IMR-90 (cell line): ENCODE results near the gene MAZ. TPM values are rescaled to one million over a fixed set of nuclear protein-coding genes. Genes with fewer than 3 reads are reported as not detected.

Experiments
- ATAC-seq: fragments of 200-7000 bp; cut with Tn5 transposase; 2 replicates; pipeline ENCODE4 v1.9.1; 2020; ENCODE audit warnings: low read depth, mild to moderate bottlenecking, moderate library complexity
- BruUV-seq: library from RNA; stranded (reverse); fragments of 400-500 nt; replicated peaks from 2 replicates; lab custom pipeline; 2021; lab: Mats Ljungman, UMichigan
- CTCF ChIA-PET: fragments of 300-600 bp; formaldehyde crosslinking; extraction: SDS; loops from one replicate; lab custom pipeline; 2021; ENCODE audit warnings: antibody characterized with exemption; lab: Yijun Ruan, JAX
- POLR2A ChIA-PET: fragments of 300-600 bp; sonication (Branson Sonifier 250); formaldehyde crosslinking; loops from one replicate; lab custom pipeline; 2022; ENCODE audit warnings: antibody characterized with exemption; ENCODE audit not compliant: unreplicated experiment; lab: Charles Lee
- DNase-seq: peaks from one replicate; pipeline ENCODE4 v3.0.0; 2013
- H2AFZ ChIP-seq: replicated peaks from 2 replicates; pipeline ENCODE3; 2013; ENCODE audit warnings: low read length, mild to moderate bottlenecking; ENCODE audit not compliant: poor library complexity
- H2AK5ac ChIP-seq: 2 replicates; pipeline ENCODE4 v1.6.1; 2013; ENCODE audit warnings: low read depth, low read length, inconsistent platforms
- H2AK9ac ChIP-seq: replicated peaks from 2 replicates; pipeline ENCODE3; 2013; ENCODE audit warnings: mild to moderate bottlenecking, low read depth, low read length, moderate library complexity; ENCODE audit not compliant: poor library complexity
- H2BK120ac ChIP-seq: 2 replicates; pipeline ENCODE4 v1.6.1; 2013; ENCODE audit warnings: low read depth, low read length, inconsistent platforms
- H2BK15ac ChIP-seq: 3 replicates; pipeline ENCODE4 v1.6.1; 2013; ENCODE audit warnings: low read depth, low read length, inconsistent platforms
- H2BK20ac ChIP-seq: 2 replicates; pipeline ENCODE4 v1.6.1; 2013; ENCODE audit warnings: low read depth, mild to moderate bottlenecking, inconsistent platforms, low read length, moderate library complexity
- H2BK5ac ChIP-seq: 2 replicates; pipeline ENCODE4 v1.6.1; 2013; ENCODE audit warnings: mild to moderate bottlenecking, low read depth, low read length, inconsistent platforms; ENCODE audit not compliant: poor library complexity, severe bottlenecking
- H3K14ac ChIP-seq: replicated peaks from 2 replicates; pipeline ENCODE4 v1.6.1; 2013; ENCODE audit warnings: low read depth, low read length, inconsistent platforms
- H3K18ac ChIP-seq: 2 replicates; pipeline ENCODE4 v1.6.1; 2013; ENCODE audit warnings: low read depth, low read length, control low read depth
- H3K23ac ChIP-seq: 2 replicates; pipeline ENCODE4 v1.6.1; 2013; ENCODE audit warnings: low read depth, low read length, inconsistent platforms
- H3K27ac ChIP-seq: 2 replicates; pipeline ENCODE4 v1.5.1; 2013; ENCODE audit warnings: mild to moderate bottlenecking, control low read depth, low read length; ENCODE audit not compliant: insufficient read depth
- H3K27me3 ChIP-seq: 2 replicates; pipeline ENCODE4 v1.6.1; 2013; ENCODE audit warnings: low read length; ENCODE audit not compliant: control insufficient read depth, insufficient read depth
- H3K36me3 ChIP-seq: 2 replicates; pipeline ENCODE4 v1.6.1; 2013; ENCODE audit warnings: low read length, mixed read lengths; ENCODE audit not compliant: control insufficient read depth, insufficient read depth
- H3K4ac ChIP-seq: 2 replicates; pipeline ENCODE4 v1.6.1; 2013; ENCODE audit warnings: low read depth, low read length, inconsistent platforms
- H3K4me1 ChIP-seq: 2 replicates; pipeline ENCODE4 v1.6.1; 2013; ENCODE audit warnings: low read length, mixed read lengths; ENCODE audit not compliant: control insufficient read depth, insufficient read depth
- H3K4me2 ChIP-seq: 2 replicates; pipeline ENCODE4 v1.6.1; 2013; ENCODE audit warnings: low read depth, mild to moderate bottlenecking, control low read depth, low read length, moderate library complexity
- H3K4me3 ChIP-seq: 2 replicates; pipeline ENCODE4 v1.5.1; 2013; ENCODE audit warnings: low read depth, mild to moderate bottlenecking, control low read depth, low read length, moderate library complexity; ENCODE audit not compliant: insufficient read depth
- H3K56ac ChIP-seq: 2 replicates; pipeline ENCODE4 v1.6.1; 2013; ENCODE audit warnings: low read length, inconsistent platforms; ENCODE audit not compliant: insufficient read depth; ENCODE audit errors: extremely low read depth
- H3K79me1 ChIP-seq, 2 experiments: 2 replicates each; pipeline ENCODE4 v1.6.1; 2013; ENCODE audit warnings: low read length in 2 of 2, inconsistent platforms in 1 of 2, low read depth in 1 of 2
- H3K9ac ChIP-seq: 2 replicates; pipeline ENCODE4 v1.6.1; 2013; ENCODE audit warnings: low read depth, low read length, control low read depth
- H3K9me1 ChIP-seq: 2 replicates; pipeline ENCODE4 v1.6.1; 2013; ENCODE audit warnings: low read length, inconsistent platforms; ENCODE audit not compliant: insufficient read depth
- H3K9me3 ChIP-seq: 2 replicates; pipeline ENCODE4 v1.6.1; 2013; ENCODE audit warnings: low read length; ENCODE audit not compliant: control insufficient read depth, insufficient read depth
- H4K20me1 ChIP-seq: 2 replicates; pipeline ENCODE4 v1.6.1; 2013; ENCODE audit warnings: low read length, inconsistent platforms; ENCODE audit not compliant: insufficient read depth
- H4K5ac ChIP-seq: 2 replicates; pipeline ENCODE4 v1.6.1; 2013; ENCODE audit warnings: mild to moderate bottlenecking, low read depth, low read length, control low read depth
- H4K8ac ChIP-seq, 2 experiments: 2 replicates each; pipeline ENCODE4 v1.6.1; 2013; ENCODE audit warnings: low read depth in 2 of 2, low read length in 2 of 2, control low read depth in 1 of 2, inconsistent platforms in 1 of 2
- H4K91ac ChIP-seq: 2 replicates; pipeline ENCODE4 v1.6.1; 2013; ENCODE audit warnings: low read depth, low read length, inconsistent platforms; ENCODE audit not compliant: insufficient read depth
- CHD1 ChIP-seq: IDR thresholded peaks from 2 replicates; pipeline ENCODE4 v1.6.1; 2012; ENCODE audit warnings: low read depth, low read length, improper control_type of control experiment
- MAZ ChIP-seq: IDR thresholded peaks from 2 replicates; pipeline ENCODE4 v1.6.1; 2012; ENCODE audit warnings: low read depth, mild to moderate bottlenecking, low read length, improper control_type of control experiment, moderate library complexity, borderline replicate concordance
- RFX5 ChIP-seq: IDR thresholded peaks from 2 replicates; pipeline ENCODE4 v1.8.0; 2012; ENCODE audit warnings: low read depth, mild to moderate bottlenecking, low read length, moderate library complexity
- WGBS, 2 experiments: methylation state at CpG; one replicate each; pipeline versions ENCODE4 v1.1.5 to v1.1.7; 2013; ENCODE audit warnings: missing lambda C conversion rate in 2 of 2; ENCODE audit not compliant: insufficient read length in 1 of 2; ENCODE audit errors: extremely low coverage in 2 of 2; 5-methylcytosine and 5-hydroxymethylcytosine counted together
- dilution Hi-C: fragments of 300-500 bp; cut with HindIII; formaldehyde crosslinking; loops from one replicate; pipeline ENCODE4 v1.14.3; 2018; ENCODE audit warnings: low sequenced_read_pairs; ENCODE audit not compliant: unreplicated experiment
- in situ Hi-C: fragments of 300-500 bp; cut with MboI; formaldehyde crosslinking; loops from 3 replicates; pipeline ENCODE4 v1.14.3; 2019; ENCODE audit warnings: low sequenced_read_pairs, inconsistent platforms, mixed read lengths
- intact Hi-C: fragments of 100-400 bp; cut with micrococcal nuclease; formaldehyde crosslinking; loops from 2 replicates; pipeline ENCODE4 v1.10.0; 2022
- polyA plus RNA-seq, 3 experiments: library from polyadenylated mRNA; depleted of rRNA; stranded (reverse); fragments of >200 nt; gene quantifications; 2 replicates each; pipeline ENCODE4 v1.2.3, GENCODE V29; 2012; ENCODE audit warnings: low replicate concordance in 1 of 3
- total RNA-seq: library from RNA; depleted of rRNA; stranded (reverse); fragments of >200 nt; gene quantifications from 2 replicates; pipeline ENCODE4 v1.2.3, GENCODE V29; 2012

Gene MAZ
- total and polyA plus RNA-seq, 2 of the 4 experiments (the other 2 are of a cell fraction): 113 to 138 TPM

- ATAC-seq (no peak), DNase-seq (no peak)
- peaks cover 27% of the 10 kb centered on the region for H3K36me3 ChIP-seq
- H3K4me2 ChIP-seq: no peak overlapping the region
- H2BK15ac ChIP-seq: no peak overlapping the region
- POLR2A ChIA-PET: interaction anchor here (0.6 kb wide), 1 partner anchor 104 kb away, joined by 3 read pairs; no protein-coding TSS in a partner anchor
- intact Hi-C loops (no loop called here), in situ Hi-C loops (no loop called here), dilution Hi-C loops (no loop called here)
- no peaks in the 10 kb centered on the region for H3K9me3 ChIP-seq
- H4K5ac ChIP-seq: no peak overlapping the region
- WGBS, 2 experiments: no CpG with 5 or more reads among the region's 8 CpGs
- H3K79me1 ChIP-seq: peaks cover 7 to 31% of the 10 kb centered on the region in 2 experiments; a peak in 3 of 4 replicates
- H3K9me1 ChIP-seq: 0 out of 2 replicates have a peak, but pooled peaks cover 3% of the 10 kb centered on the region
- H4K8ac ChIP-seq: peak overlapping the region in 1 of 2 experiments; percentile 36; a peak in 3 of 4 replicates
- no peak overlapping the region for H2AFZ ChIP-seq
- no peak overlapping the region for H3K4me3 ChIP-seq
- no peaks in the 10 kb centered on the region for H3K27me3 ChIP-seq
- H3K9ac ChIP-seq: no peak overlapping the region
- BruUV-seq: no TSS peak
- no peak overlapping the region for H4K91ac ChIP-seq
- CTCF ChIA-PET: interaction anchor here (1.3 kb wide), 1 partner anchor 13 kb away, joined by 3 read pairs; the partner anchor contains the start of gene KIF22
- H2BK20ac ChIP-seq: no peak overlapping the region
- peaks cover 10% of the 10 kb centered on the region for H3K4me1 ChIP-seq
- peak overlapping the region; percentile 7; the same call in 1 of the 2 replicates for H3K4ac ChIP-seq
- H3K18ac ChIP-seq: no peak overlapping the region
- no peak overlapping the region for H2BK120ac ChIP-seq
- H3K14ac ChIP-seq: no peak overlapping the region
- 0 out of 2 replicates have a peak overlapping the region, but pooled peaks have one; percentile 9 for H3K23ac ChIP-seq
- peaks cover 14% of the 10 kb centered on the region for H4K20me1 ChIP-seq
- peak overlapping the region; percentile 43; the same call in 1 of the 2 replicates for H2AK5ac ChIP-seq
- no peak overlapping the region for H3K56ac ChIP-seq
- peak overlapping the region; percentile 77 for H2AK9ac ChIP-seq
- H3K27ac ChIP-seq: no peak overlapping the region
- TF ChIP-seq RFX5: no peak
- TF ChIP-seq CHD1: no peak
- TF ChIP-seq MAZ: no peak
- no peak overlapping the region for H2BK5ac ChIP-seq
Measured at GRCh38 chr16:29804020-29804419, 2.3 kb upstream of the MAZ start.
